HG03025 (cell line): ENCODE measurements around the gene XRCC4.
"Not testable (repeated sequence)": the region's sequence is repeated elsewhere in the genome, so short reads cannot be mapped to it uniquely, and the experiment has no call there.

ENCODE experiments used
- ATAC-seq: cut with Tn5 transposase; IDR thresholded peaks from one replicate; pipeline ENCODE4 v1.9.1; 2021; ENCODE audit warnings: mild to moderate bottlenecking, moderate library complexity; ENCODE audit not compliant: unreplicated experiment, low FRiP score

The XRCC4 gene

DNA sequence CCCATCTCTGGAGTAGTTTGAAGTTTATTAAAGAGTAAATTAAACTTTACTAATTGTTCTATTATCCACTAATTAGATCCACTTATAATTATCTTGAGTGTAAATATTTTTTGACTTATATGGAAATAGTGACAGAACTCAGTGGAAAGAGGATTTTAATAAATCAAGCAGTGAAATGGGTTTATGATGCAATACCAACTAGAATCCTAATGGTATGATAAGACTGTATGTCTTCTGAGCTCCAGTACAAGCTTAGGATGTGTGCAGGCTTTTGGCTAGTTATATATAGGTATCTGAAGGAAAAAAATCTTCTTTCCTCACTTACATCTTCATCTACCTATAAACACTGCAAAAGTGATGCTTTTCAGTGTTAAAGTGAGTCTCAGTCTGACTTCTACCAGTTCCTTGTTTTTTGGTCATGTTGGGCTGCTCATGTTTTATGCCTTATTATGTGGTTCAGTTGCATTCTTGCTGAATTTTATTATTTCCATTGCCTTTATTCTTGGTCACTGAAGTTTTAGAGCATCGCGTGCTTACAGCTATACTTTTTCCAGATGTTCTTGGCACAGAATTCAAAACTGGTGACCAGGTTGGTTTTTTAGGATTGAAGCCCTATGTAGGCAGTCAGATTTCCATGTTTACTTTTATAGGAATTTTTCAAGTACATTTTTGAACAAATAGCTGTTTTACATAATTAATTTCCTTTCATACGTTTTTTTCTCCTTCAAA is 30.5 kb downstream of the XRCC4 start:
- no peak for ATAC-seq

GRCh38 chr5:83109380-83109779 is 32.0 kb downstream of the XRCC4 start:
- no peak for ATAC-seq

GRCh38 chr5:83115816-83116215 is 38.5 kb downstream of the XRCC4 start:
- no peak for ATAC-seq

DNA sequence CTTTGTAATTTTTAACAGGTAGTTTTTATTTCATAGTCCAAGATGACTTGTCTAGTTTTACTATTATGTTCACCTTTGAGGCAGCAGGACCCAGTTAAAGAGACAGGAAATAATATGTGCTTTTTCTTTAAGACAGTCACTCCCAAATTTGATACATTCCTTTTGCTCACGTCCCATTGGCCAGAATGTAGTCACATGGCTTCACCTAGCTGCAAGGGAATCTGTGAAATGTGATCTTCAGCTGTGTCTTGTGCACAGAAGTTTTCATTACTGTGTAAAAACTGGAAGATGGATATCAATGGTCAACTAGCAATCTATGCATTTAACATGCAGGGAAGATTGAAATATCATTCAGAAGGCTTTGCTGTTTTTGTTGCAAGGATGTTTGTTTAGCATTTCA is 41.1 kb downstream of the XRCC4 start:
- no peak for ATAC-seq

GRCh38 chr5:83118976-83119375 is 41.6 kb downstream of the XRCC4 start:
- no peak for ATAC-seq

DNA sequence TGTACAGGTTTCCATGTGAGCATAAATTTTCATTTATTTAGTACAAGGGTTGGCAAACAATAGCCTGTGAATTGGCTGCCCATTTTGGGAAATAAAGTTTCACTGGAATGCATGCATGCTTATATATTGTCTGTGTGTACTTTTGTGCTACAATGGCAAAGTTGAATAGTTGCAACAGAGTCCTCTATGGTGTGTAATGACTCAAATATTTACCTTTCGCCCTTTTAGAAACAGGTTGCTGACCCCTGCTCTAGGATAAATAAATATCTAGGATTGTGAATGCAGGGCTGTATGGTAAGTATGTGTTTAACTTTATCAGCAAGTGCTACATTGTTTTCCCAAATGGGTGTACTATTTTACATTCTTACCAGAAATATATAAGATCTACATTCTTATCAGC is 47.2 kb downstream of the XRCC4 start:
- no peak for ATAC-seq

DNA sequence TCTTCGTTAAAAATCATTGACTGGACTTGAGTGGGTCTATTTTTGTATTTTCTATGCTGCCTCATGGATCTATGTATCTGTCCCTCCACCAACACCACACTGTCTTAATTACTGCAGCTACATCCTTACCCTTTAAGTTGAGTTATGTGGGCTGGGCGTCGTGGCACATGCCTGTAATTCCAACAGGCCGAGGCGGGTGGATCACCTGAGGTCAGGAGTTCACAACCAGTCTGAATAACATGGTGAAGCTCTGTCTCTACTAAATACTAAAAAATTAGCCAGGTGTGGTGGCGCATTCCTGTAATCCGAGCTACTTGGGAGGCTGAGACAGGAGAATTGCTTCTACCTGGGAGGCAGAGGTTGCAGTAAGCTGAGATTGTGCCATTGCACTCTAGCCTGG is 48.2 kb downstream of the XRCC4 start:
- no peak for ATAC-seq

- no peak for ATAC-seq
Measured at GRCh38 chr5:83126501-83126900, 49.2 kb downstream of the XRCC4 start.

DNA sequence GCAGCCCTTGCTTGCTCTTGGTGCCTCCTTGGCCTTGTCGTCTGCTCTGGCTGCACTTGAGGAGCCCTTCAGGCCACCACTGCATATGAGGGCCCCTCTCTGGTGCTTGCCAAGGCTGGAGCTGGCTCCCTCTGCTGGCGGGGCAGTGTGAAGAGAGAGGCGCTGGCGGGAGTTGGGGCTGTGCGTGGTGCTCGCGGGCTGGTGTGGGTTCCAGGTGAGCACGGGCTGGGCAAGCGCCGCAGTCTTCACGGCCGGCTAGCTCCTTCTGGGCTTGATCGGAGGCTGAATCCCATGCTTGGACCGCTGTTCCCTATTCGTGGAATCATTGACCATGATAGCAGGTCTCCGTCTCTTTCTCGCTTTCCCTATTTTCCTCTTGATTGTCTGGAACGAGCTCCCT is 56.5 kb downstream of the XRCC4 start:
- no peak for ATAC-seq

DNA sequence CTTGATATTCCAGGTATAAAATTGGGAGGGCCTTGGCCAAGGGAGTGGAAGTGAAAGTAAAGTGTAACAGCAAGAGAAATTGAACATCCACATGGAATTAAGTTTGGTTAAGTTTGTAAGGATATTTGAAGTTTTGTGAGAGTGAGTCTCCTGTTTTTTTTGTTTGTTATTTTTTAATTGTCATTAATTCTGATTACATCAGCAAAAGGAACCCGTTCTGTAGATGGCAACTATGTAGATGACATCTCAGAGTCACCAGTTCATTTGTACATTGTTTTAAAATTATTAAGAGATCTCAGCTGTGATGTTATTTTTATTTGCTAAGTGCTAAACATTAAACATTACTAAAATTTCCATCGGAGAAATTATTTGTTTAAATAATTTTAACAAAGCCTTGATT is 65.2 kb downstream of the XRCC4 start:
- no peak for ATAC-seq

DNA sequence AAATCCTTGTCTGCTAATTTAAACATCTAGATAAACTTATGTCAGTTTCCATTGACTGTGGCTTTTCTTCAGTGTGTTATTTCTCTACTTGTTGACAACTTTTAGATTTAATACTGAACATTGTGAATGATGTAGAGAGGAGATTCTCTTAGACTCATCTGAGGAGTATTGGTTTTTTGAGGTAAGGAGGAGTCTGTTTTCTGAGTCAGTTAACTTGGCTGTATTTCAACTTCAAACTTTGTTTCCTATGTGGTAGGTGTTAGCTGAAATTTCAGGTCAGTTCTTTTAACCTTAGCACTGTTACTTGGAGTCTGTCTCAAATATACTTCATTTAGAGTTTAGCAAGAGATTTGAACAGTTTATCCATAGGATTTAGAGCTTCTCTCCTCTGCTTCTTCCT is 67.9 kb downstream of the XRCC4 start:
- ATAC-seq, result no peak

DNA sequence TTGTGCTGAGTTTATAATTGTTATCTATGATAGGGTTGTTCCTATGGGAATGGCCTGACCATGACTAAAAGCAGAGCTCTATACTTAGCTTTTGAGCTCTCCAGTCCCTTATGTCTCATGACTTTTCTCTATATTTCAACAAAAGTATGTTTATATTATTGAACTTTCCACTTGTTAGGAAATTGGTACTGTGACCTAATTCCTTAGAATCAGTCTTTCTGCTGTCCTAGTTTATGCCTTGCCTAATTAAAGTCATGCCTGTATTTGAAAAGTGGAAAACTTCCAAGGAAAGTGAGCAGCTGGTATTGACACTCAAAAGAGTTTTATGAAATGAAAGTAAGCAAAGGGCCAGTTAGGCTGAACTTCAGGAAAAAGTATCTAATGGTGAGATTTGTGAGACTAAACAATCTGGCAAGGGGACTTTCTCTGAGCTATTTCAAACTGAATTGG is 68.6 kb downstream of the XRCC4 start:
- no peak for ATAC-seq

- no peak for ATAC-seq
Measured at GRCh38 chr5:83146441-83146840, 69.1 kb downstream of the XRCC4 start.

DNA sequence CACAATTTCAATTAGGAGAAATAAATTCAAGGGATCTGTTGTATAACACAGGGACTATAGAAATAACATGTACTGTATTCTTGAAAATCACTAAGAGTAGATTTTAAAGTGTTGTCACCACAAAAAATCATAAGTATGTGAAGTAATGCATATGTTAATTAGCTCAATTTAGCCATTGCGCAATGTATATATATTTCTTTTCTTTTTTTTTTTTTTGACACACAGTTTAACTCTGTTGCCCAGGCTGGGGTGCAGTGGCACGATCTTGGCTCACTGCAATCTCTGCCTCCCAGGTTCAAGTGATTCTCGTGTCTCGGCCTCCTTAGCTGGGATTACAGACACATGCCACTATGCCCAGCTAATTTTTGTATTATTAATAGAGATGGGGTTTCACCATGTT is 70.2 kb downstream of the XRCC4 start:
- ATAC-seq, result no peak

GRCh38 chr5:83148370-83148769 is 71.0 kb downstream of the XRCC4 start:
- ATAC-seq, result no peak

- no peak for ATAC-seq
Measured at GRCh38 chr5:83149671-83150070, 72.3 kb downstream of the XRCC4 start.

GRCh38 chr5:83151821-83152220 is 74.5 kb downstream of the XRCC4 start:
- no peak for ATAC-seq

- not testable (repeated sequence) for ATAC-seq
Measured at GRCh38 chr5:83152996-83153395, 75.6 kb downstream of the XRCC4 start.

DNA sequence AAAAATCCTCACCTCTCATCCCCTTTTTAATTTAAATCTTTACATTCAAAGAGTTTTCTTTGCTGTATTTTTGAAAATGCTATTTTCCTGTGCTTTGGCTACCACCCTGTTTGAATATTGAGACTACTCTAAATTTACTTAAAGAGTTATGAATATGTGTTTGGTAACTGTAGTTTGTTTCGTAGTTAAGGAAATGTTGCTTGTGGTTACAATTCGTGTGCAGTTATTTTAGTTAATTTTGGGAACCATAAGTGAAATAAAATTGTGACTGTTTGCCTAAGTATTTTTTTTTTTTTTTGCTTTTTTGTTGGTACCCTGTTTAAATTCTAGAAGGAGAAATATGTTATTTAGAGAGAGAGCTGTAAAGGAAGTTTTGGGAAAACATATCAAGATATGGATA is 78.7 kb downstream of the XRCC4 start:
- ATAC-seq, result no peak

DNA sequence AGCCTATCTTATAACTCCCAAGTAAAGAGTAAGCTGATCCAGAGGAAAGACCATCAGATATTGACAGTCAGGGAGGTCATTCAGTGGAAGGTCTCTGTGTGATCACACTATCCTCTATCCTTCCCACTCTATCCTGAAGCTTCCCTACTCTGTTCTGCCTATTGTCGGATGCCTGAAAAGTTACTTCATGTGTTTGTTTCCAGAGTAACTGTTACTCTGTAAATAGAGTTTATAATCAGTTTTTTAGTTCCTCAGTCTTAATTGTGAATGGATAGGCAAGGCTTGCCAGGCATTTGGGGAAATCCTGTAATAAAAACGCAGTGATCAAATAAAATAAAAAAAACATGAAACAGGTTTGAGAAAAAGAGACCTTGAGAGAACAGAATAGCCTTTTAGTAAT is 79.8 kb downstream of the XRCC4 start:
- no peak for ATAC-seq

DNA sequence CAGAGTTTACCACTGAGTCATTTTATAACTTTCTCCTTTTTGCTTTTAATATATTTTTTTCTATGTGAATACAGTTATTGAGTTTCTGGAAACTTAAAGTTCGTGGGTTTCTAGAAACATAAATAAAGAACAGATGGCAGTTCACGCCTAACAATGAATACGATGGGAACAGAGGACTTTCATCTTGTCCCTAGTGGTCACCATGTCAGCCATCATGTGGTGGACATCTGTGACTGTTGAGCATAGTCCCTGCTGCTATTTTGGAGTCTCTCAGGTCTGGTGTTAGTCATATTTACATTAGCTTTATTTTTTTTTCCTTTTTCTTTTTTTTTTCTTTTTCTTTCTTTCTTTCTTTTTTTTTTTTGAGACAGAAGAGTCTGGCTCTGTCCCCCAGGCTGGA is 85.3 kb downstream of the XRCC4 start:
- no peak for ATAC-seq

DNA sequence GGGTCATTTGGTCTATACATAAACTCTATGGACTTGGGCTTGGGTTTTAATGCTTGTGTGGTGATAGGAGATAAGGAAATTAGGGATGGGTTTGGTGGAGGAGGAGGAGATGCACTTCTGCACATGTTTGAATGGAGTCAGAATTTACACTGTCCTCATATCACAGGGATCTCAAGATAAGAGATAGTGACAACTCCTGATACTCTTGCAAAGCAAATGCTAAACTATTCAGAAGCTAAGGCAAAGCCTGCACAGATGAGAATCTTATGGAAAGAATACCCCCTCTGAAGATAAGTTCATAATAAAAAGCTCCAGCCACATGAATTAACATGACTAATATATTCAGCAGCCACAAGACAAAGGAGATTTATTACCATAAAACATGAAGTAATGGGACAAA is 90.2 kb downstream of the XRCC4 start:
- ATAC-seq, result no peak
